GM19043 (cell line): Measurements from ENCODE around the gene TMPRSS9.
"Not testable (repeated sequence)": the region's sequence is repeated elsewhere in the genome, so short reads cannot be mapped to it uniquely, and the experiment has no call there.

Experiments
- ATAC-seq: cut with Tn5 transposase; IDR thresholded peaks from one replicate; pipeline ENCODE4 v1.9.1; 2021; ENCODE audit warnings: low read depth; ENCODE audit not compliant: unreplicated experiment

The TMPRSS9 gene

DNA sequence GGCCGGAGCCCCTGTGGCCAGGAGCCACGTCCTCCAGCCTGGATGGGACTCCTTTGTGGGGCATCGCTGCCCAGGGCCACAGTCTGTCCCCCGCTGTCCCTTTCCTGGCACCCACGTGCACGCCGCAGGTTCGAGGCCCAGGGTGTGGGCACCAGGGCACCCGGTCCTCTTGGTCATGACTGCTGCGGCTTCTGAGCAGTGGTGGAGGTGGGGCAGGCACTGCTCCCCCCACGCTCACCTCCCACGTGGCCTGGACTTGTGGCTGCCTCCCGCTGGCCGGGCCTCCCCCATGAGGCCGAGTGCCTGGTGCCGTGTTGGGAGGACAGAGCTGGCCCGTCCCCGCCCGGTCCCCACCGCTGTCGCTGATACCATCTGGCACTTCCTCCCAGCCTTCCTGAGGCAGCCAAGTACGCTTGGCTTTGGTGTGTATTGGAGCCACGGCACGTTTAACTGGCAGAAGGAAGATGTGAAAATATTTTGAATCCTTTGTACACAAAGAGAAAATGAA, 18.8 kb upstream of the TMPRSS9 start:
- no peak for ATAC-seq

DNA sequence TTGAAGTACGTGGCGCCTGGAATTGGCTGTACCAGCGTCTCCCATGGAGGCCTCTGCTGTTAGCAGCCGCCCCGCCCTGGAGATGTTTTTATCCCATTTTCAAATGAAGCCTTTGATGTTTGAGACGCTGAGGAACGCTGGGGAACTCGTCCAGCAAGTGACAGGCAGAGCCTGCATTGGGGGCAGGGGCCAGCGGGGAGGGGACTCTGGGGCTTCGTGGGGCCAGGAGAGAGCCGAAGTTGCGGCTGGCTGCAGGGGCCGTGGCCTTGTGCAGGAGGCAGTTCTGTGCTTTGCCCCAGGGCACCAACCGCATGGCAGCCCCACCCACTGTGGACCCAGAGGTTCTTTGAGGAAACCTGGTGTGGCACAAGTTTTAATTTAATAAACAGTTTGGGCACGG, 18.1 kb upstream of the TMPRSS9 start:
- no peak for ATAC-seq

DNA sequence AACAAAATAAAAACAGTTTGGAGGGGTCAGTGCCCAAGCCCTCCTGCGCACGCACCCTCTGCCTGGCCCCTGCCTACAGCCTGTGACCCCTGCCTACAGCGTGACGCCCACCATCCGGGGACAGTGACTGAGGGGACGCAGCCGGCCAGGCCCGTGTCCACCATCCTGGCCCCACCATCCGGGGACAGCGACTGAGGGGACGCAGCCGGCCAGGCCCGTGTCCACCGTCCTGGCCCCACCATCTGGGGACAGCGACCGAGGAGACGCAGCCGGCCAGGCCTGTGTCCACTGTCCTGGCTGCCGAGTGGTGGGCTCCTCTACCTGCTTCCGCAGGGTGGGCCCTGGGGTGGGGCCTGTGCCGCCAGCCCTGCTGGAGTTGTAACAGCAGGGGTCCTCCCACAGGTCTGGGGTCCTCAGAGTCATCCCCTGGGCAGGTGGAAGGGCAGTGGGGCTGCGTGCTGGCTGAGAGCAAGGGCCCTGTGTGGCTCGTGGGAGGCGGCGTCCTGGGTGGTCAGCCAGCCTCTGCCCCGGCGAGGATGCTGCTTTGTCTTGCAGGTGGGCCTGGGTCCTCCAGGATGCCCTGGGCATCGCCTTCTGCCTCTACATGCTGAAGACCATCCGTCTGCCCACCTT, 17.3 kb upstream of the TMPRSS9 start:
- no peak for ATAC-seq

DNA sequence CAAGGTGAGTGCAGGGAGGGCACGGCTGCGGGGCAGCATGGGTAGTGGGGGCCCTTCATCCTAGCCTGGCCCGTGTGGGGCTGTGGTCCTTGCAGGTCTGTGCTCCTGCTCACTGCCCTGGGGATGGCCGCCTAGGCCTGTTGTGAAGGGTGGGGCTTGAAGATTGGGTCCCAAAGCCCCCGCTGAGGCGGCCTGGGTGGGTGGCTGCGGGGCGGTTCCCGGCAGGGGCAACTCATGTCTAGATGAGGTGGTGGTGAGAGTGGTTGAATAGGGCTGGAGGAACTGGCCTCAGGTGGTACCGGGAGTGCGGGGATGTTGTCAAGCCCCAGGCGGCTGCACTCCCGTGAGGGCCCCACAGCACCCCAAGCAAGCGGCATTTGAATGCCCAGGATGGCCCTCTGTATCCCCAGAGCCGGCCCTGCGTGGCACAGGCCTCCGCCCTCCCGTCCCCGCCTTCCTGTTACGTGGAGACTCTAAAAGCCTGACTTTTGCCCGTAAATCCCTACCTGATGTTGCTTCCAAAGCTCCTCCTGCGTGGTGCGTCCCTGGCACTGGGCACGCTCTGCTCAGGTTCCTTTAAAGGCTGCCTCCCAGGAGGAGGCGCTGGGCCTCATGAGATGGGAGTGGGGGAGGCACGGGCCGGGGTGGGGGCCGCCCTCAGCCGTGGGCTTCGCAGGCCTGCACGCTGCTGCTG, 16.6 kb upstream of the TMPRSS9 start:
- no peak for ATAC-seq

DNA sequence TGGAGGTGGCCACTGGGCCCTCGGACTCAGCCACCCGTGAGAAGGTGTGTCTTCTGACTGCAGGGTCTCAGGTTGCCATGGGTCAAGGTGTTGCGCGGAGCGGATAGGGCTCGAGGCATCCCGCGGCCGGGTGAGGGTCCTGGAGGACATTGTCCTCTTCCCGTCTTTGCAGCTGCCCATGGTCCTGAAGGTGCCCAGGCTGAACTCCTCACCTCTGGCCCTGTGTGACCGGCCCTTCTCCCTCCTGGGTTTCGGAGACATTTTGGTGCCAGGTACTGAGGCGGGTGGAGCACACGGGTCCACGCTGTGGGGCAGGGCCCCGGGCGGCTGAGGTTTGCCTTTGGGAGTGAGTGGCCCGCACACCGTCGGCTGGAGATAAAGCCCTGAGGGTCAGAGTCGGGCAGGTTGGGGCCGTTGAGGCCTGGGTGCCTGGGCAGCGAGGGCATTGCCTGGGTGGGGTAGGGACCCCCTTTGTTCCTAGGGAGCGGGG, 15.6 kb upstream of the TMPRSS9 start:
- ATAC-seq = no peak

DNA sequence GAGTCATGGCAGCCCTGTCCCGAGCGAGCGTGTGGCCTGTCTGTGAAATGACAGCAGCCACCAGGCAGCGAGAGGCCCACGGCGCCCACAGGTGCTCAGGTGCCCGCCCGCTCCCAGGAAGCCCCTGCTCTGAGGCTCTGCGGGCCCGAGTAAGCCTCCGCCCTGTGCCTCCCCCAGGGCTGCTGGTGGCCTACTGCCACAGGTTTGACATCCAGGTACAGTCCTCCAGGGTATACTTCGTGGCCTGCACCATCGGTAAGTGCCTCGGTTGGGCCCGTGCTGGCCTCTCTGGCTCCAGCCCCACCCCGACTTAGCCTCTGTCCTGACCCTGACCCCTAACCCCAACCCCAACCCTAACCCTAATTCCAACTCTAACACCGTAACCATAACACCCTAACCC, 15.0 kb upstream of the TMPRSS9 start:
- no peak for ATAC-seq

DNA sequence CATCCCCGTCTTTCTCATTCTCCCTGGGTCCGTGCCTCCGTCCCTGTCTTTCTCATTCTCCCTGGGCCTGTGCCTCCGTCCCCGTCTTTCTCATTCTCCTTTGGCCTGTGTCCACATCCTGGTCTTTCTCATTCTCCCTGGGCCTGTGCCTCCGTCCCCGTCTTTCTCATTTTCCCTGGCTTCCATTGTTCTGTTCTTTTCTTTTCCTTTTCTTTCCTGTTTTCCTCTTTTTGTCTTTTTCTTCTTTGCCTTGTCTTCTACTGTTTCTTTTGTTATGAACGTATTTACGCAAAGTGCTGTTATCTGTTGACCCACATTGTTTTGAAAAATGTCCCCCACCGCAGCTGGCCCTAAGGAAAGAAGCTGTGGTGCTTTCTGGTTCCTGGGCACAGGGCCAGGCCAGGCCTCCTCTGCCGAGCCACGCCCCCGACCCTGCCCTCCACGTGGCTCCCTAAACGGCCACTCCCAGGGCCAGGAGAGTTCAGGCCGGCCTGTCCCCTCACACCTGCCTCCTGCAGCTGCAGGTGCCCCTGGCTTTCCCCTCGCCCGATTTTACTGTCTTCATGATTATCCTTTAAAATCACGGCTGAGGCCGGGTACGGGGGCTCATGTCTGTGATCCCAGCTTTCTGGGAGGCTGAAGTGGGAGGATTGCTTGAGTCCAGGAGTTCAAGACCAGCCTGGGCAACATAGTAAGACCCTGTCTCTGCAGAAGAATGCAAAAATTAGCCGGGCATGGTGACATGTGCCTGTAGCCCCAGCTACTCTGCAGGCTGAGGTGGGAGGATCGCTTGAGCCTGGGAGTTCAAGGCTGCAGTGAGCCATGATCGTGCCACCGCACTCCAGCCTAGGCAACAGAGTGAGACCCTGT, 14.0 kb upstream of the TMPRSS9 start:
- ATAC-seq = no peak

DNA sequence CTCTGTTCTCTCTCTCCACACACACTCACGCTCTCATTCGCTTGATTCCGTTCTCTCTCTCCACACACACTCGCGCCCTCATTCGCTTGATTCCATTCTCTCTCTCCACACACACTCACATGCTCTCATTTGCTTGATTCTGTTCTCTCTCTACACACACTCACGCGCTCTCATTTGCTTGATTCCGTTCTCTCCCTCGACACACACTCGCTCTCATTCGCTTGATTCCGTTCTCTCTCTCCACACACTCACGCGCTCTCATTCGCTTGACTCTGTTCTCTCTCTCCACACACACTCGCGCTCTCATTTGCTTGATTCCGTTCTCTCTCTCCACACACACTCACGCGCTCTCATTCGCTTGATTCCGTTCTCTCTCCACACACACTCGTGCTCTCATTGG, 10.2 kb upstream of the TMPRSS9 start:
- ATAC-seq = not testable (repeated sequence)

DNA sequence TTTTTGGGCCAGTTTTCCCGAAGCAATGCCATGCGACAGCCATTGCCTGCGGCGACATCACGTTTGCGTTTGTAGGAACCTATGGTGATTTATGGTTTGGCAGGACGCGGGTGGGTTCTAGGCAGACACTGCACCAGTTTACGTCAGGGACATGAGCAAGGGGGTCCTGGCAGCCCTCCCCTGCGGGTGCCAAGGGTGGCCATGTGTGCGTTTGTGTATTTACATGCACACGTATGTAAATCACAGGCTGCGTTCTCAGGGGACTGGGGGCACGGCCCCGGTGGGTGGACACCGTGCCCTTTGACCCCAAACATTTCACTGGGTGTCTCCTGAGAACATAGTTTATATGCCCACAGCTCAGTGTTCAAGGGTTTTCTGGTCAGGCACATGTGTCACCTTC, 9.4 kb upstream of the TMPRSS9 start:
- no peak for ATAC-seq

DNA sequence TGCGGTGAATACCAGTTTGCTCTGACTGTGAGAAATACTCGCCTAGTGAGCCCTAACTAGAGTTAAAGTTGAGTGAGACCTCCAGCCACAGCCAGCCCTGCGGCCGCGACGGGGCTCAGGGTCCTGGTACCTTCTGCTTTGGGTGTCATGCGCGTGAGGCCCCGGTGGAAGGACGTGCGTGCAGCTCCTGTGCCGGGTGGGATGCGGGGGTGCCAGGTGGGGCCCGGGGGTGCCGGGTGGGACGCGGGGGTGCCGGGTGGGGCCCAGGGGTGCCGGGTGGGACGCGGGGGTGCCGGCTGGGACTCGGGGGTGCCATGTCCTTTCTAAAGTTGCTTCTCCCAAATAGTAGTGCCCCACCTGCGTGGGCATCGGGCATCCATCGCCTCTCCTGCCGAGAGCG, 8.5 kb upstream of the TMPRSS9 start:
- no peak for ATAC-seq

DNA sequence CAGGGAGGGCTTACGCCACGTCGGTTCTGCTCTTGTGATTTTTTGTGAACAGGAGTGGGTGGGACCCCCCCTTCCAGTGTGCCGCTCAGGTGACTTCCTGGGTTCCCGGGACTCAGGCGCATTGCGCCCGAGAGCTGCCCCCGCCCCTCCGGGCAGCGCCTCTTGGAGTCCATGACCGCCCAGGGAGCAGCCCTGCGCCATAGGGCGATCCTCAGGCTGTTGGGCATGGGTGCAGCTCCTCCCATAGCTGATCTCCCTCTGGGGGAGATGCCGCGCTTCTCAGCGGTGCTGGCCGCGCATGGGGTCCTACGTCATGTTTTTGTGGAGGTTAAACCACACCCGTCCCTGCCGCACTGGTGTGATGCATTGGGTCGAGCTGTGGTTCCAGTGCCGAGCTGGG, 7.9 kb upstream of the TMPRSS9 start:
- no peak for ATAC-seq

DNA sequence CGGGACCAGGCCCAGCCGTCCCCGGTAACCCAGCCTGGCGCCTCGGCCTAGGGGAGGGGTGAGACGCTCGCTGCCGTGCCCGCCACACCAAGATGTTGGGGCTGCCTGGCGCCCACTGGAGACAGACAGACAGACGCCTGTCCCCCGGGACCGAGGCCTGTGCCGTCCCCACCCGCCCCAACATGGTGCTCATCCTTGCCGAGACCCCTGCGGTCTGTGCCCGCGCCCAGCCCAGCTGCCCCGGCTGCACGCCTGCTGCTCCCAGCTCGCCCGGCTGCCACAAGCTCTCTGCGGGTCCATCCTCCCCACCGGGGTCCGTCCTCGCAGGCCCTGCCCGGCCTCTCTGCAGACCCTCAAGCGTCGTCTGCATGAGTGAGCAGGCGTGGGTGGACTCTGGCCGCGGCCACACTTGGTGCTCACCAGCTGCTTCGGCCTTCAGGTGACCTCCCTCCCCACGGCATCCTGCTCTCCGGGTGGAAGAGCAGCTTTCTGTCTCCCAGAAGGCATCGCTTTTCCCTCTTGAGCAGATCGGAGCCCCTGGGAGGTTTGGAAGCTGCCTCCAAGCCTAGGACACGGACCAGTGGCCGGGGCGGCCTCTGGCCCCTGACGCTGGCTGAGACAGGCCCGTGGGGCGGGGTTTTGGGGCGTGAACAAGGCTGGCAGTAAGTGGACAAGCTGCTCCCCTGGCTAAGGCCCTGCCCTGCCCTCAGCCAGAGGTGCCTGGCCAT, 6.7 kb upstream of the TMPRSS9 start:
- ATAC-seq = no peak

DNA sequence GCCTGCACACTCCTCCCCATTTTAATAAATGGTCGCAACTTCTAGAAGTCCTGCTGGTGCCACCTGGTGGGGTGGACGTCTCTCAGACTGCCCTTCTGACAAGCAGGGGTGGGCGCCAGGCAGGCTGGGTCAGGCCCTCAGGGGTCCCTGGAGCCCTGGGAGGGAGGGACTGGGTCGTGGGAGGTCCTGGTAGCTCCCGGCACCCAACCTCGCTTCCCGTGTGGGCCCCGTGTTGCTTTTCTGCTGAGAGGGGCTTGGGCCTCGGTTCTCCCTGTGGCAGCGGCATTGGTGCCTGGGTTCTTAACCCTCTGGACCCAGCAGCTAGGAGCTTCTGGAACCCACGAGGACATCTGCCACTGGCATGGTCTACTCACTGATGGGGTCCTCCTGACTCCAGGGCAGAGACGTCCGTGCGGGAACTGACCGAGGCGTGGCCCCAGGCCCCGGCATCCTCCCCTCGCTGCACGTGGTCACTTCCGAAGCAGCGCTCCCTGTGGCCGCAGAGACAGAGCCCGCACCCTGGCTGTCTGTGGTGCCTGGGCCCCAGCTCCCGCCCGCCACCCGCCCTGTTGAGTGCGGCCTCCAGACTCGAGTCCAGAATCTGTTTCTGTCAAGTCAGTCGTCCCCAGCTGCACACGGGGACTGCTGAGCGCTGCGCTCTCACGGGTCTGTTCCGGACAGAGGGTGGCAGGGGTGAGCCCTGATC, 6.0 kb upstream of the TMPRSS9 start:
- ATAC-seq = no peak

DNA sequence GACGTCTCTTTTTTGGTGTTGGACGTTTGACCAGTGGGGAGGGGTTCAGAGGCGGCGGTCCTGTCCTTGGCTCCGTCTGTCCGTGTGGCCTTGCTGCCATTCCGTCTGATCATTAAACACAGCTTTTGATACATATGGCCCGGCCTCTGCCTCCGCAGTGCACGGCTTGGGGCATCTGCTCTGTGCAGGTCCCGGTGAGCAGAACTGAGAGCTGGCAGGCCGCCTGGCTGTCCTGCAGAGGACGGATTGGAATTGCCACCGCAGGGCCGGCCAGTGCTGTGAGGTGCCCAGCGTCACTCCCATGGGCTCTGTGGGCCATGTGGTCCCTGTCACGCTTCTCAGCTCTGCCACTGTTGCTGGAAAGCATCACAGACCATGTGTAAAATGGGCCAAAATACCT, 5.4 kb upstream of the TMPRSS9 start:
- ATAC-seq = no peak

DNA sequence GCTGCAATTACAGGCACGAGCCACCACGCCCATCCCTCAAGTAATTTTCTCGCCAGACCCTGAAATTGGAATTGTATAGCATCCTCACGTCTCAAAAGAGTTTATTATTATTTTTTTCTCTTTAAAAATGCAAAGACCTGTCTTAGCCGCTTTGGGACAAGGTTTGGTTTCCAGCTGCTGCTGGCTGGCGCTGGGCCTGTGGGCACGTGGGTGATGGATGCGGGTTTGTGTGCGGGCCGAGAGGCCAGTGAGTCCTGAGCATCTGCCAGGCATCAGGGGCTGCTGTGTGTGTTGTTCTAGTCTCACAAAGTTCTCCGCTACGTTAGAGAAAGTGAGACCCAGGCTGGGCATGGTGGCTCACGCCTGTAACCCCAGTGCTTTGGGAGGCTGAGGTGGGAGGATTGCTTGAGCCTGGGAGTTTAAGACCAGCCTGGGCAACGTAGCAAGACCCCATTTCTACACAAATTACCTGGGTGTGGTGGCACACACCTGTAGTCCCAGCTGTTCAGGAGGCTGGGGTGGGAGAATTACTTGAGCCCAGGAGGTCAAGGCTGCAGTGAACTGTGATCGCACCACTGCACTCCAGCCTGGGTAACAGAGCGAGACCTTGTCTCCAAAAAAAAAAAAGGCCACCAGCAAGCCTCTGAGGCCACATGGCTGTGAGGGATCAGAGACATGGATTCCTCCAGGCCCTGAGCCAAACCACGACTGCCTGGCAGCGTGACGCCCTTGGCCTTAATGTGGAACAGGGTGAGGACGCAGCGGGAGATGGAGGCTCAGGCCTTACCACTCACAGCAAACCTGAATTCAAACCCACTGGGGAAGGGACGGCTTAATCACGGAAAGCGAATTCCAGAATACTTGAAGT, 4.7 kb upstream of the TMPRSS9 start:
- no peak for ATAC-seq

DNA sequence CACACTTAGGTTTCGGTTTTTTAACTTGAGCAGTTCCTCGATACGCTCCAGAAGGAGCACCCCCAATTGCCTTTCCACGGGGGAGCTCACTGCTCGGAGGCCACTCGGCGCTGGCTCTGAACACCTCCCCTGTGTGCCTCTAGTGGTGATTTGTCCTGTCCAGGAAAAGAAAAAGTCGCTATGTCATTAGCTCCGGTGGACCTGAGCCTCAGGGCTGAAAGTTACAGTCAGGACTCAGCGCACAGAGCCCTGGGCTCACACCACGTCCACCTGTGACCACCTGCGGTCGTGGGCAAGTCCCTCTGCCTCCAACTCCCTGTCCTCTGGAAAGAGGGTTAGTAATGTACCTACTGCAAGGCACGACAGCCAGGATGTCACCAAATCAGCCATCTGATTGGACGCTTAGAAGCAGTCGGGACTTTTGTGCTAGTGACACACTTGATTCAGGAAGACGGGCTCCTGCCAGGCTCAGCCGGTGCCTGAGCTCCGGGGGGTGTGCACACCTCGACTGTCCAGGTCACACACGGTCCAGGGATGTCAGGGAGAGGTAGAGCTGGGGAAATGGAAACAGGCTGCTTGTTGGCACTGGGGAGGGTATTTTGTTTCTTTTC, 3.9 kb upstream of the TMPRSS9 start:
- ATAC-seq = no peak

DNA sequence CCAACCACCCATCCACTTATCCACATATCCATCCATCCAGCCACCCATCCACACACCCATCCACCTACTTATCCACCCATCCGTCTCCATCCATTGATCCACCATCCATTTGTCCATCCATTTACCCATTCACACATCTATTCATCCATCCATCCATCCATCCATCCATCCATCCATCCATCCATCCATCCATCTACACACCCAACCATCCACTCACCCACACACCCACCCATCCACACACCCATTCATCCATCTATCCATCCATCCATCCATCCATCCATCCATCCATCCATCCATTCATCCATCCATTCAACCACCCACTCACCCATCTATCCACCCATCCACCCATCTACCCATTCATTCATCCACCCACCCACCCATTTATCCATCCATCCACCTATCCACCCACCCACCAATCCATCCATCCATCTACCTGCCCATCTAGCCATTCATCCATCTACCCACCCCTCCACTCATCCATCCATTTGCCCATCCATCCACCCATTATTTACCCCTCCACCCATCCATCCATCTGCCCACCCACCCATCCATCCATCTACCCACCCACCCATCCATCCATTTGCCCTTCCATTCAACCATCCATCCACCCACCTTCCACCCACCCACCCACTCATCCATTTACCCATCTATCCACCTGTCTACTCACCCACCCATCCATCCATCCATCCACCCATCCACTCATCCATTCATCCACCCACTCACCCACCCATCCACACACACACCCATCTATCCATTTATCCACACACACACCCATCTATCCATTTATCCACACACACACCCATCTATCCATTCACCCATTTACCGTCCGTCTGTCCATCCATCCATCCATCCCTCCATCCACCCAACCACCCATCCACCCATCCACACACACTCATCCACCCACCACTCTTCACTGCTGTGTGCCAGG, 2.5 kb upstream of the TMPRSS9 start:
- no peak for ATAC-seq
